Measurements from ENCODE around the gene PPP1R37. TPM values are rescaled to one million over a fixed set of nuclear protein-coding genes. Genes with fewer than 3 reads are reported as not detected.

PPP1R37 gene
- total RNA-seq, 2 donors from 2014 or later: 19.6 to 22.6 TPM

- no peaks in the 10 kb centered on the region for H3K36me3 ChIP-seq
- no peak overlapping the region for H3K27ac ChIP-seq
- H3K4me3 ChIP-seq: no peak overlapping the region
- H3K27me3 ChIP-seq (replicated peaks; ENCODE audit: insufficient read depth): no peaks in the 10 kb centered on the region
- H3K9me3 ChIP-seq: no peaks in the 10 kb centered on the region
- DNase-seq (ENCODE audit: low spot score) (no peak), ATAC-seq (ENCODE audit: insufficient number of reproducible peaks, low FRiP score, low read depth) (no peak)
- no peak for TF ChIP-seq CTCF (IDR thresholded peaks at IDR 0.05)
- no peaks in the 10 kb centered on the region for H3K4me1 ChIP-seq (ENCODE audit: control insufficient read depth in 1 of 2, low read depth in 2 of 2)
These were observed 14.7 kb downstream of the PPP1R37 start for GRCh38 chr19:45107621-45108150.

GRCh38 chr19:45110851-45111266, 17.9 kb downstream of the PPP1R37 start:
- H3K27me3 ChIP-seq (replicated peaks; ENCODE audit: insufficient read depth): no peaks in the 10 kb centered on the region
- no peak overlapping the region for H3K4me3 ChIP-seq
- ATAC-seq (ENCODE audit: insufficient number of reproducible peaks, low FRiP score, low read depth) (no peak), DNase-seq (ENCODE audit: low spot score) (no peak)
- H3K27ac ChIP-seq: no peak overlapping the region
- no peaks in the 10 kb centered on the region for H3K36me3 ChIP-seq
- TF ChIP-seq CTCF (IDR thresholded peaks at IDR 0.05): no peak
- no peaks in the 10 kb centered on the region for H3K4me1 ChIP-seq (ENCODE audit: control insufficient read depth in 1 of 2, low read depth in 2 of 2)
- no peaks in the 10 kb centered on the region for H3K9me3 ChIP-seq

GRCh38 chr19:45112111-45112827, 19.3 kb downstream of the PPP1R37 start:
- ATAC-seq (ENCODE audit: insufficient number of reproducible peaks, low FRiP score, low read depth): no peak
- H3K27ac ChIP-seq: no peak overlapping the region

GRCh38 chr19:45113628-45114027, 20.6 kb downstream of the PPP1R37 start:
- TF ChIP-seq CTCF (IDR thresholded peaks at IDR 0.05): no peak
- Histone ChIP-seq H3K4me1 (ENCODE audit: control insufficient read depth in 1 of 2, low read depth in 2 of 2) (no peaks in the 10 kb centered on the region), H3K9me3 (no peaks in the 10 kb centered on the region), H3K36me3 (no peaks in the 10 kb centered on the region), H3K27me3 (replicated peaks; ENCODE audit: insufficient read depth) (no peaks in the 10 kb centered on the region), H3K27ac (no peak overlapping the region), H3K4me3 (no peak overlapping the region)
- no peak for DNase-seq (ENCODE audit: low spot score)
- no peak for ATAC-seq (ENCODE audit: insufficient number of reproducible peaks, low FRiP score, low read depth)

More at GRCh38 chr19:45112111-45112827, 19.3 kb downstream of the PPP1R37 start:
- no peaks in the 10 kb centered on the region for H3K36me3 ChIP-seq
- no peak overlapping the region for H3K4me3 ChIP-seq
- DNase-seq (ENCODE audit: low spot score): no peak
- no peaks in the 10 kb centered on the region for H3K27me3 ChIP-seq (replicated peaks; ENCODE audit: insufficient read depth)
- no peaks in the 10 kb centered on the region for H3K4me1 ChIP-seq (ENCODE audit: control insufficient read depth in 1 of 2, low read depth in 2 of 2)
- H3K9me3 ChIP-seq: no peaks in the 10 kb centered on the region
- no peak for TF ChIP-seq CTCF (IDR thresholded peaks at IDR 0.05)

- Histone ChIP-seq H3K9me3 (no peaks in the 10 kb centered on the region), H3K4me1 (ENCODE audit: control insufficient read depth in 1 of 2, low read depth in 2 of 2) (no peaks in the 10 kb centered on the region), H3K4me3 (no peak overlapping the region), H3K27me3 (replicated peaks; ENCODE audit: insufficient read depth) (no peaks in the 10 kb centered on the region), H3K27ac (no peak overlapping the region), H3K36me3 (no peaks in the 10 kb centered on the region)
- ATAC-seq (ENCODE audit: insufficient number of reproducible peaks, low FRiP score, low read depth) (no peak), DNase-seq (ENCODE audit: low spot score) (no peak)
- TF ChIP-seq CTCF (IDR thresholded peaks at IDR 0.05): no peak
These were observed 21.1 kb downstream of the PPP1R37 start for GRCh38 chr19:45114116-45114515.
